ENCODE results near the gene SAMD3.

SAMD3 gene

DNA sequence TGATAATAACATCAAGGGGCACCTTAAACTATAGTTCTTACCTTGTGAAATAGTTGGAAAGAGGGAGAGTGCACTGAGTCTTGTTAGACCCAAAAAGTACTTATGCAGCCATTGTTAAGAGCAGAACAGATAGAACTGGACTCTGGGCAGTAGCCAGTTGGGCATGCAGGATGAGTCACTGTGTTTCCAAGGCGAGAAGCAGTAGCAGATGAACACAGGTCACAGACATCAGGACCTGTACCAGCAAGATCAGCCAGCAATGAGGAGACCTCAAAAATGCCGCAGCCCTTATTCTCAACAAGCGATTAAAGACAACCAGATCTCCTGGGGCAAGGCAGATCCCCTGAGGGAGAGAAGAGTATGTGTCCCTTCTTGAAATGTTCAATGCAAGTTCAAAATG, 79.0 kb downstream of the SAMD3 start:
- no peak for TF ChIP-seq EZH2phosphoT487 (IDR thresholded peaks at IDR 0.05; ENCODE audit: borderline replicate concordance, low read length)
- TF ChIP-seq, protein P1, sequence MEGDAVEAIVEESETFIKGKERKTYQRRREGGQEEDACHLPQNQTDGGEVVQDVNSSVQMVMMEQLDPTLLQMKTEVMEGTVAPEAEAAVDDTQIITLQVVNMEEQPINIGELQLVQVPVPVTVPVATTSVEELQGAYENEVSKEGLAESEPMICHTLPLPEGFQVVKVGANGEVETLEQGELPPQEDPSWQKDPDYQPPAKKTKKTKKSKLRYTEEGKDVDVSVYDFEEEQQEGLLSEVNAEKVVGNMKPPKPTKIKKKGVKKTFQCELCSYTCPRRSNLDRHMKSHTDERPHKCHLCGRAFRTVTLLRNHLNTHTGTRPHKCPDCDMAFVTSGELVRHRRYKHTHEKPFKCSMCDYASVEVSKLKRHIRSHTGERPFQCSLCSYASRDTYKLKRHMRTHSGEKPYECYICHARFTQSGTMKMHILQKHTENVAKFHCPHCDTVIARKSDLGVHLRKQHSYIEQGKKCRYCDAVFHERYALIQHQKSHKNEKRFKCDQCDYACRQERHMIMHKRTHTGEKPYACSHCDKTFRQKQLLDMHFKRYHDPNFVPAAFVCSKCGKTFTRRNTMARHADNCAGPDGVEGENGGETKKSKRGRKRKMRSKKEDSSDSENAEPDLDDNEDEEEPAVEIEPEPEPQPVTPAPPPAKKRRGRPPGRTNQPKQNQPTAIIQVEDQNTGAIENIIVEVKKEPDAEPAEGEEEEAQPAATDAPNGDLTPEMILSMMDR (IDR thresholded peaks at IDR 0.05; ENCODE audit: low read depth, low read length, poor library complexity, severe bottlenecking), result no peak

DNA sequence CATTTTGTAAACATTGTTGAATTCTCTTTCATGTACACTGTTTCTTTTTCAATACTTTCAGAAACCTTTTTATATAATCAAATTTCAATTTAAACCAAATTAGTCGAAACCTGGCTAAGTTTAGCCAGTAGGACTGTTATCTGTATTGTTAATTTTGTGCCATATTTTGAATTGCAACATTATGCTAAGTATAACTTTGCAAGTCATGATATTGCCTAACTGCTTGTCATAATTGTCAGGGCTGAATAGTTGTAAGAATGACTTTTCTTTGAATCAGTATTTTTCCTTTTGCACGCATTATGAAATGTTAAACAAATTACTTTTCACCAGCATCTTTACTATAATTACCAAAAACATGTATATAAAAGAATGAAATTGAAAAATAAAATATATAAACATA, 82.7 kb downstream of the SAMD3 start:
- H3K4me3 ChIP-seq (ENCODE audit: low read length), result no peak overlapping the region
- TF ChIP-seq, protein P1 (IDR thresholded peaks at IDR 0.05; ENCODE audit: low read depth, low read length, poor library complexity, severe bottlenecking), result no peak
- no peak for TF ChIP-seq EZH2phosphoT487 (IDR thresholded peaks at IDR 0.05; ENCODE audit: borderline replicate concordance, low read length)
- H3F3A ChIP-seq (ENCODE audit: control insufficient read depth, insufficient read depth), result no peaks in the 10 kb centered on the region
- no peak overlapping the region for H3K4me2 ChIP-seq (ENCODE audit: low read length)
- no peak overlapping the region for H3K27ac ChIP-seq (ENCODE audit: low read depth, low read length)
- H3K4me1 ChIP-seq (ENCODE audit: control insufficient read depth, low read length), result no peaks in the 10 kb centered on the region
- no peaks in the 10 kb centered on the region for H3K9me3 ChIP-seq (ENCODE audit: control insufficient read depth, insufficient read depth, low read length)
- no peaks in the 10 kb centered on the region for H3K36me3 ChIP-seq (ENCODE audit: control insufficient read depth, low read length)
- H3K9me2 ChIP-seq (replicated peaks; ENCODE audit: control insufficient read depth, low read length), result no peaks in the 10 kb centered on the region
- H3K27me3 ChIP-seq (ENCODE audit: control insufficient read depth, low read length), result no peaks in the 10 kb centered on the region
- no peaks in the 10 kb centered on the region for H4K20me1 ChIP-seq (ENCODE audit: control insufficient read depth, insufficient read depth, low read depth, low read length)
- no peaks in the 10 kb centered on the region for H3K79me2 ChIP-seq (ENCODE audit: control insufficient read depth, low read length)

More for the DNA sequence above, 79.0 kb downstream of the SAMD3 start:
- no peak overlapping the region for H3K4me2 ChIP-seq (ENCODE audit: low read length)
- no peaks in the 10 kb centered on the region for H3K27me3 ChIP-seq (ENCODE audit: control insufficient read depth, low read length)
- no peaks in the 10 kb centered on the region for H3K9me2 ChIP-seq (replicated peaks; ENCODE audit: control insufficient read depth, low read length)
- no peaks in the 10 kb centered on the region for H3K9me3 ChIP-seq (ENCODE audit: control insufficient read depth, insufficient read depth, low read length)
- no peaks in the 10 kb centered on the region for H3K4me1 ChIP-seq (ENCODE audit: control insufficient read depth, low read length)
- H4K20me1 ChIP-seq (ENCODE audit: control insufficient read depth, insufficient read depth, low read depth, low read length), result no peaks in the 10 kb centered on the region
- no peak overlapping the region for H3K4me3 ChIP-seq (ENCODE audit: low read length)
- H3K36me3 ChIP-seq (ENCODE audit: control insufficient read depth, low read length), result no peaks in the 10 kb centered on the region
- H3F3A ChIP-seq (ENCODE audit: control insufficient read depth, insufficient read depth), result no peaks in the 10 kb centered on the region
- H3K27ac ChIP-seq (ENCODE audit: low read depth, low read length), result no peak overlapping the region
- H3K79me2 ChIP-seq (ENCODE audit: control insufficient read depth, low read length), result no peaks in the 10 kb centered on the region

GRCh38 chr6:130138909-130139242, 83.9 kb downstream of the SAMD3 start:
- TF ChIP-seq EZH2phosphoT487 (IDR thresholded peaks at IDR 0.05; ENCODE audit: borderline replicate concordance, low read length), result no peak
- TF ChIP-seq, protein P1 (IDR thresholded peaks at IDR 0.05; ENCODE audit: low read depth, low read length, poor library complexity, severe bottlenecking), result no peak
- H3K4me2 ChIP-seq (ENCODE audit: low read length), result no peak overlapping the region
- H3K27ac ChIP-seq (ENCODE audit: low read depth, low read length), result no peak overlapping the region
- no peaks in the 10 kb centered on the region for H3K27me3 ChIP-seq (ENCODE audit: control insufficient read depth, low read length)
- H3K4me3 ChIP-seq (ENCODE audit: low read length), result no peak overlapping the region
- H3F3A ChIP-seq (ENCODE audit: control insufficient read depth, insufficient read depth), result no peaks in the 10 kb centered on the region
- no peaks in the 10 kb centered on the region for H4K20me1 ChIP-seq (ENCODE audit: control insufficient read depth, insufficient read depth, low read depth, low read length)
- no peaks in the 10 kb centered on the region for H3K36me3 ChIP-seq (ENCODE audit: control insufficient read depth, low read length)
- no peaks in the 10 kb centered on the region for H3K9me3 ChIP-seq (ENCODE audit: control insufficient read depth, insufficient read depth, low read length)
- H3K79me2 ChIP-seq (ENCODE audit: control insufficient read depth, low read length), result no peaks in the 10 kb centered on the region
- H3K4me1 ChIP-seq (ENCODE audit: control insufficient read depth, low read length), result no peaks in the 10 kb centered on the region
- no peaks in the 10 kb centered on the region for H3K9me2 ChIP-seq (replicated peaks; ENCODE audit: control insufficient read depth, low read length)
